ENCODE results near the gene ULBP2.
A peak's percentile ranks its signal among the peaks of the same experiment; 100 is the strongest.
"Not testable (repeated sequence)": the region's sequence is repeated elsewhere in the genome, so short reads cannot be mapped to it uniquely, and the experiment has no call there.

Gene ULBP2

DNA sequence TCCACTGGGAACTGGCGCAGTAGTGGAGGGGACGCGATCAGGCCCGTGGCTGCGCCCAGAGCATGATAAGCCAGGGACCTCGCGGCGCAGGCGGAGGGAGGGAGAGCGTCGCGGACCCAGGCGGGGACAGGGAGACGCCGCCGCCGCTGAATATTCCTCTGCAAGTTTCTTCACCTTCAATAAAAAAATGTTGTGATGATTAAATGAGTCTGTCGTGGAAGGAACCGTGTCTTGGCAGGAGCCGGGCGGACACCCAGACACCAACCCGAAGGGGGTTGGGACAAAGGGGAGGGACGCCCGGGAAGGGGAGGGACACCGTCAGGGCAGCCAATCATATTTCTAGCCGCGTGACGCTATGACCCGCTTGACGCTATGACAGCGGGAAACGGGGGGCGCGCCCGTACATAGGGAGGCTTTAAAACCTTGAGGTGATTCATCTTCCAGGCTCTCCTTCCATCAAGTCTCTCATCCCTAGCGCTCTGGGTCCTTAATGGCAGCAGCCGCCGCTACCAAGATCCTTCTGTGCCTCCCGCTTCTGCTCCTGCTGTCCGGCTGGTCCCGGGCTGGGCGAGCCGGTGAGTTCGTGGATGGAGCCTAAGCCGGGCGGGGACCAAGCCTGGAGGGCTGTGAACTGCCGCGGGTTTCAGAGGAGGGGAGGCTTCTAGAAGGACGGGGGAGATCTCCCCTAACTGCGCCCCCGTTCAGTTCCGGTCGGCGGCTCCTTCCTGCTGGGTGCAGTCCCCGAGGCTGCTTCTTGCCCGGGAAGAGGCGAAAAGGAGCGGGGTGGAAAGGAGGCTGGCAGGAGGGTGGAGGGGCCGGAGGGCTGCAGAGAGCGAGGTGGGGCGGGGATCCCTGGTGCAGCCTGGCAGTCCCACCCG, at the start of gene ULBP2:
Gene ULBP2 (plus strand): TSS at position 432 of the 878 bp plus-strand sequence. CDS start 59 bp downstream, at position 491.
- peak; percentile 83 for DNase-seq (ENCODE audit: low read depth)

- no peak for DNase-seq (ENCODE audit: low read depth)
Measured at GRCh38 chr6:149895048-149895590, 46.7 kb upstream of the ULBP2 start.

DNA sequence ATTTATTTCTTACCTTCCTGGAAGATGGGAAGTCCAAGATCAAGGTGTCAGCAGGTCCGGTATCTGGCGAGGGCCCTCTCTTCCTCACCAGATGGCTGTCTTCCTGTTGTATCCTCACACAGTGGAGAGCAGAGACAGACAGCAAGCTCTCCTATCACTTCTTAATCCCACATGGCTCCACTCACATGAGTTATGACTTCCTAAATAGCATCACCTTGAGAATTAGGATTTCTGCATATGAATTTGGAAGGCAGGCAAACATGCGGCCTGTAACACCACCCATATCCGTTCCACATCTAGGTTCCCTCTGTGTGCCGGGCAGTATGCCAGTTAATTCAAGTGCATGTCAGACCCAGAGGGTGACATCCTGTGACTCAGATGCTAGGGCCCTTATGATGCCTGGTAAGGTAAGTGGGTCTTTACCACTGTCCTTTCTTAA, 46.0 kb upstream of the ULBP2 start:
- DNase-seq (ENCODE audit: low read depth), result peak; percentile 12

- no peak for DNase-seq (ENCODE audit: low read depth)
Measured at GRCh38 chr6:149896491-149896890, 45.3 kb upstream of the ULBP2 start.

DNA sequence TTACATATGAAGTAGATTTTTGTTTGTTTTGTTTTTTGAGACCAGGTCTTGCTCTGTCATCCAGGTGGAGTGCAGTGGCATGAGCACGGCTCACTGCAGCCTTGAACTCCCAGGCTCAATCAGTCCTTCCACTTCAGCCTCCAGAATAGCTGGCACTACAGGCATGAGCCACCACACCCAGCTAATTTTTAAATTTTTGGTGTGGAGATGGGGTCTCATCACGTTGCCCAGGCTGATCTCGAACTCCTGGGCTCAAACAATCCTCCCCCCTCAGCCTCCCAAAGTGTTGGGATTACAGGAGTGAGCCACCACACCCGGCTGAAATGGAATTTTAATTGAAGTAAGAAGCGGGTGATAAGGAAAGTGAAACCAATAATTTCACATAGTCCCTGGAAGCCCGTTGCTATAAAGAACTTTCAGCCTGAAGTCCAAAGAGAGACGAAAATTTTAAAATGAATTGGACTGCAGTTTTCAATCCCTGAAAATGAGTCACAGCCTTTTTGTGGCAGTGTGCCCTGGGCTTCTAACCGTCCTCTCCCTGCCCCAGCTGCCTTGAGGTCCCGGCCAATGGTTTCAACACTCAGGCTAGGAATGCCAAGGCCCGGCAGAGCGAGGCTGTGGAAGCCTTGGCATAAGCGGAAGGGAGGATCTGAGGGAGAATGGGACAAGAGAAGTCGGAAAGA, 44.7 kb upstream of the ULBP2 start:
- DNase-seq (ENCODE audit: low read depth), result no peak

- DNase-seq (ENCODE audit: low read depth), result no peak
Measured at GRCh38 chr6:149897855-149898744, 43.7 kb upstream of the ULBP2 start, which contains the start of gene RAET1E. Gene RAET1E, minus strand, starts transcription at chr6:149898113. Its CDS starts 7,212 bp downstream, at chr6:149890901.

GRCh38 chr6:149898966-149899365, 42.8 kb upstream of the ULBP2 start:
- DNase-seq (ENCODE audit: low read depth), result no peak

DNA sequence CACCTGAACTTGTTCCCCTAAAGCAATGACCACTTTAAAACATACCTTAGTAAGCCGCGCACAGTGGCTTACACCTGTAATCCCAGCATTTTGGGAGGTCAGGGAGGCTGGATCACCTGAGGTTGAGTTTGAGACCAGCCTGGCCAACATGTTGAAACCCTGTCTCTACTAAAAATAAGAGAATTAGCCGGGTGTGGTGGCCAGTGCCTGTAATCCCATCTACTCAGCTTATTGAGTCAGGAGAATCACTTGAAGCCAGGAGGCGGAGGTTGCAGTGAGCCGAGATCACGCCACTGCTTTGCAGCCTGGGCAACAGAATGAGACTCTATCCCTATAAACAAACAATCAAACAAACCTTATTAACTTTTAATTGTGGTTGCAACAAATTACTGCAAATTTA, 42.3 kb upstream of the ULBP2 start:
- DNase-seq (ENCODE audit: low read depth), result no peak

DNA sequence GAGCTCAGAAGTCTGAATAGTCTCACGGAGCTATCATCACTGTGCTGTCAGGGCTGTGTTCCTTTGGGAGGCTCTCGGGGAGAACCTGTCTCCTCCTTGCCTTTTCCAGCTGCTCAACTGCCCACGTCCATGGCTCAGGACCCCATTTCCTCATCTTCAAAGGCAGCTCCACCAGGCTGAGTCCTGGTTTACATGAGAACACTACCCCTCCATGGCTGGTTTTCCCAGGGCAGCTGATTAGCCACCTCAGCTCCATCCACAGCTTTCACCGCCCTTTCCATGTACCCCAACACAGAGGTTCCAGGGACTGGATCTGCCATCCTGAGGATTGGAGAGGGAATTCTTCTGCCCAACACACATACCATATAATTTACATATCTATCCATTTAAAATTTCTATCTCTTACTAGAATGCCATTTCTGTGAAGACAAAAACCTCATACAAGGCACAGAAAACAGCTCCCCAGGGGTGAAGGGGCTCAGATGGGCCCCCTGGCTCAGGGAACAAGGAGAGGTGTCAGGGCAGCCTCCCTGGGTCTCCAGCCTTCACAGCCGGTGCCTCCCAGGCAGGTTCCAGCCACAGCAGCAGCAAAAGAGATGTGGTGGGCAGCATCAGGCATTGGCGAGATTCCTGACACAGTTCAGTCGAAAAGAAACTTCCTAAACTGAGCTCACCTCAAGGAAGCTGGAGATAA, 41.7 kb upstream of the ULBP2 start:
- DNase-seq (ENCODE audit: low read depth), result no peak

GRCh38 chr6:149900620-149901443, 41.0 kb upstream of the ULBP2 start:
- no peak for DNase-seq (ENCODE audit: low read depth)

- no peak for DNase-seq (ENCODE audit: low read depth)
Measured at GRCh38 chr6:149901444-149902140, 40.2 kb upstream of the ULBP2 start.

DNA sequence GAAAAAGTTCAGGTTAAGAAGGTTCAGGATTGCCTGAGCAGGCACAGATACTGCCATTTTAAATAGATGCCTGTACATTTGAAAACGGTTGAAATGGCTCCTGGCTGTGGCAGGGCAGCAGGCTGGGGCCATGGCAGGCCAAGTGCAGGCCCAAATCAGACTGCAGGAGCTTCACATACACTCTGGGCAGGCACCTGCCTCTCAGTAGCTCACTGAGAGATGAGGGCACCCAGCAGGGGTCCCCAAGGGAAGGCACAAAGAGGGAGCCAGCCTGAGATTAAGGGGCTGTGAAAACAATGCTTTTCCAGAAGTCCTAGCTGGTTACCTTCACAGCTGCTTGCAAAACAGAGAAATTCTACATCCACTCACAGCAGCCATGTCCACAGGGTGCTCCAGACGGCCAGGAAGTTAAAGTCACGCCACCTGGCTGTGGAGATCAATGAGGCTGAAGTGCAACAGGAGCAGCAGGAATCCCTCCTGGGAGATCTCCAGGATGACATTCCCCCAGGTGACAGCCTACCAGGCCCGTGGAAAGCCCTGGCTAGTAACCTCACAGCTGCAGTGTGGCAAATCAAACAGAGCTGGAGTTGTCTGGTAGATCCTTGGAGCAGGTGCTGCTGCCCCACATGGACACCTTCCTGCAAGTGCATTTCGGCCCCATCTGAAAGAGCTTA, 37.7 kb upstream of the ULBP2 start:
- DNase-seq (ENCODE audit: low read depth), result no peak

DNA sequence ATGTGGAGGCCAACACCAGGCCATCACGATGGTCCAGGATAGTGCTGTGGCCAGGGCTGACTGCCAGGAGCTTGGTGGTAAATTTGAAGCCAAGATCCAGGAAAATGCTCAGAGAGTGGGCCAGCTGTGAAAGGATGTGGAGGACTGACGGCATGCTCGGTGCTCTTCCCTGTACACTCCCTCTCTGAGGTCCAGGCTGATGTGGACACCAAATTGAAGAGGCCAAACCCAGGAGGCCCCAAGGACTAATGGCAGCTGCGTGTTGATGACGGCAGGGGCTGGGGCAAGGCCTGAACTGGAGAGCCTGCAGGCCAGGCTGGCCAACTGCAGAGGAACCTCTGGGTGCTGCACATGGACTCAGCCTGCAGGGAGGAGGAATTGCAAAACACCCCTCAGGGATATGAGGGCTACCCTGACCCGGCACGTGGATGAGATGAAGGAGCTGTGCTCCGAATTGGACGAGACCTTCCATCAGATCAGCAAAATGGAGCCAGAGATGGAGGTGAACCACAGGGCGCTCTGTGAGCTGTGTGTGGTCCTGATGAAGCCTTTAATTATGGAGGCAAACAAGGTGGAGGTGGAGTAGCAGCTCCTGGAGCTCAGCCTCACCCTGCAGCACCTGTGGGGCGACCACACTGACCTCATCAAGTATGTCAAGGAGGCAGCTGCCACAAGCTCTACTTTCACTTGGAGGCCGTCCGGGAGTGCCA, 37.0 kb upstream of the ULBP2 start:
- no peak for DNase-seq (ENCODE audit: low read depth)

GRCh38 chr6:149905371-149905910, 36.4 kb upstream of the ULBP2 start:
- DNase-seq (ENCODE audit: low read depth), result no peak

- DNase-seq (ENCODE audit: low read depth), result no peak
Measured at GRCh38 chr6:149905911-149906371, 35.9 kb upstream of the ULBP2 start.

DNA sequence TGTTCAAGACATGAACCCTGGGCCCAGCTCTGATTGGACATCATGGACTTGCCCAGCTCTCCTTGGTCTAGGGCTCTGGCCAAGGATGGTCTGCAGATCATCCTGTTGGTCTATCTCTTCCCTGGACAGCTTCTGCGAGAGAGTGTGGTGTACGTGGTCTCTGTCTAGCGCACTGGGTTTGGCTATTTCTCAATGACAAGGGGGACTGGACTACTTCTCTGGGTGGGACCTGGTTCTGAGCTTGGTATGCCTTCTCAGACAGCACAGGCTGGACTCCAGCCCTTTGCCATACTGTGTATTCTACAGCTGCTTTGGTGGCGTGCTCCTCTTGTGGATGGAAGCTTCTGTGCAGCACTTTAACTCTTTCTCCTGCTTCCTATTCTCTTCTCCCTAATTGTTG, 35.4 kb upstream of the ULBP2 start:
- DNase-seq (ENCODE audit: low read depth), result no peak

- DNase-seq (ENCODE audit: low read depth), result no peak
Measured at GRCh38 chr6:149907317-149907716, 34.5 kb upstream of the ULBP2 start.

DNA sequence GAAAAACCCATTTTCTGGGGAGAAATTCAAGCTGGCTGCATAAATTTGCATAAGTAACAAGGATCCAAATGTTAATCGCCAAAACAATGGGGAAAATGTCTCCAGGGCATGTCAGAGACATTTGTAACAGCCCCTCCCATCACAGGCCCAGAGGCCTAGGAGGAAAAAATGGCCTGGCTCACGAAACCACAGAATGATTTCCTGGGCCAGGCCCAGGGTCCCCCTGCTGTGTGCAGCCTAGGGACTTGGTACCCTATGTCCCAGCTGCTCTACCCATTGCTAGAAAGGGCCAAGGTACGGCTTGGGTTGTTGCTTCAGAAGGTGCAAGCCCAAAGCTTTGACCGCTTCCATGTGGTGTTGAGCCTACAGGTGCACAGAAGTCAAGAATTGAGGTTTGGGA, 33.3 kb upstream of the ULBP2 start:
- DNase-seq (ENCODE audit: low read depth), result not testable (repeated sequence)
